Measurements from ENCODE around the gene SRGAP3.

DNA sequence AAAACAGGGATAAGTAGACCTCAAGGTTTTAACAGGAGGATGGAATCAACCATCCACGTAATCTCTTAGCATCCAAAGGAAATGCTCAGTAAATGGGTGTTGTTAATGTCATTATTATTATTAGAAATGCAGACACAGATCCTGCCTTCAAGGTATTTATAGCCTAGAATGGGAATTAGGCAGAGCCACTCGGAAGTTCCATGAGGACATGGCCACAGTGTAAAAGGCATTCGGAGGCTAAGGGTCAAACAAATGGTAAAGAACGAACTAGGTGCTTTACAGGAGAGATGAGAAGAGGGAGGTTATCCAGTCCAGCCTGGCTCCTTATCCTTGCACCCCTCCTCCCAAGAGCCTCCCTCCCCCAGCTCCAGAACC lies 65.0 kb downstream of the SRGAP3 start:
- TF ChIP-seq, protein P1, sequence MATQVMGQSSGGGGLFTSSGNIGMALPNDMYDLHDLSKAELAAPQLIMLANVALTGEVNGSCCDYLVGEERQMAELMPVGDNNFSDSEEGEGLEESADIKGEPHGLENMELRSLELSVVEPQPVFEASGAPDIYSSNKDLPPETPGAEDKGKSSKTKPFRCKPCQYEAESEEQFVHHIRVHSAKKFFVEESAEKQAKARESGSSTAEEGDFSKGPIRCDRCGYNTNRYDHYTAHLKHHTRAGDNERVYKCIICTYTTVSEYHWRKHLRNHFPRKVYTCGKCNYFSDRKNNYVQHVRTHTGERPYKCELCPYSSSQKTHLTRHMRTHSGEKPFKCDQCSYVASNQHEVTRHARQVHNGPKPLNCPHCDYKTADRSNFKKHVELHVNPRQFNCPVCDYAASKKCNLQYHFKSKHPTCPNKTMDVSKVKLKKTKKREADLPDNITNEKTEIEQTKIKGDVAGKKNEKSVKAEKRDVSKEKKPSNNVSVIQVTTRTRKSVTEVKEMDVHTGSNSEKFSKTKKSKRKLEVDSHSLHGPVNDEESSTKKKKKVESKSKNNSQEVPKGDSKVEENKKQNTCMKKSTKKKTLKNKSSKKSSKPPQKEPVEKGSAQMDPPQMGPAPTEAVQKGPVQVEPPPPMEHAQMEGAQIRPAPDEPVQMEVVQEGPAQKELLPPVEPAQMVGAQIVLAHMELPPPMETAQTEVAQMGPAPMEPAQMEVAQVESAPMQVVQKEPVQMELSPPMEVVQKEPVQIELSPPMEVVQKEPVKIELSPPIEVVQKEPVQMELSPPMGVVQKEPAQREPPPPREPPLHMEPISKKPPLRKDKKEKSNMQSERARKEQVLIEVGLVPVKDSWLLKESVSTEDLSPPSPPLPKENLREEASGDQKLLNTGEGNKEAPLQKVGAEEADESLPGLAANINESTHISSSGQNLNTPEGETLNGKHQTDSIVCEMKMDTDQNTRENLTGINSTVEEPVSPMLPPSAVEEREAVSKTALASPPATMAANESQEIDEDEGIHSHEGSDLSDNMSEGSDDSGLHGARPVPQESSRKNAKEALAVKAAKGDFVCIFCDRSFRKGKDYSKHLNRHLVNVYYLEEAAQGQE (IDR thresholded peaks at IDR 0.05; ENCODE audit: low read depth) = no peak
- TF ChIP-seq EP300 (IDR thresholded peaks at IDR 0.05; ENCODE audit: borderline replicate concordance) = no peak
- TF ChIP-seq RAD21 (IDR thresholded peaks at IDR 0.05; ENCODE audit: low read depth) = no peak
- TF ChIP-seq CREB1 (IDR thresholded peaks at IDR 0.05; ENCODE audit: low read depth) = no peak
